Sigmoid colon (tissue), 4 donors: ENCODE data around the gene SMIM10L2A.

Experiments
- CTCF ChIP-seq, 4 experiments: fragments of 450-650 bp in 3 of 4; fragments of 200-600 bp in 1 of 4; IDR thresholded peaks; one replicate each; pipeline ENCODE4 v1.5.1; 2016 to 2019; ENCODE audit warnings: antibody characterized with exemption in 4 of 4, mild to moderate bottlenecking in 3 of 4, moderate library complexity in 2 of 4
- EP300 ChIP-seq, 4 donors: sonication (generic); formaldehyde crosslinking; IDR thresholded peaks; one replicate each; pipeline ENCODE4 v1.6.1; 2017; ENCODE audit warnings: antibody characterized with exemption in 4 of 4
- POLR2A ChIP-seq, 2 donors: fragments of 450-650 bp; IDR thresholded peaks; one replicate each; pipeline ENCODE4 v1.6.1; 2016; ENCODE audit warnings: antibody characterized with exemption in 2 of 2, mild to moderate bottlenecking in 2 of 2, moderate library complexity in 2 of 2
- POLR2AphosphoS5 ChIP-seq, 4 donors: sonication (generic); formaldehyde crosslinking; IDR thresholded peaks; one replicate each; pipeline ENCODE4 v1.6.1; 2017; ENCODE audit warnings: antibody characterized with exemption in 4 of 4

GRCh38 chrX:135389243-135389642 is 32.5 kb upstream of the SMIM10L2A start:
- TF ChIP-seq CTCF (IDR thresholded peaks at IDR 0.05) (no peak), POLR2A (IDR thresholded peaks at IDR 0.05) (no peak), POLR2AphosphoS5 (IDR thresholded peaks at IDR 0.05) (no peak), EP300 (IDR thresholded peaks at IDR 0.05) (no peak)
